Suppressor macrophage treated with lipopolysaccharide for 4 hours (primary cell): Measurements from ENCODE around the gene EDN2.

Experiments used
- DNase-seq: peaks from one replicate; pipeline ENCODE4 v3.0.0-alpha.2; 2020

EDN2 gene

DNA sequence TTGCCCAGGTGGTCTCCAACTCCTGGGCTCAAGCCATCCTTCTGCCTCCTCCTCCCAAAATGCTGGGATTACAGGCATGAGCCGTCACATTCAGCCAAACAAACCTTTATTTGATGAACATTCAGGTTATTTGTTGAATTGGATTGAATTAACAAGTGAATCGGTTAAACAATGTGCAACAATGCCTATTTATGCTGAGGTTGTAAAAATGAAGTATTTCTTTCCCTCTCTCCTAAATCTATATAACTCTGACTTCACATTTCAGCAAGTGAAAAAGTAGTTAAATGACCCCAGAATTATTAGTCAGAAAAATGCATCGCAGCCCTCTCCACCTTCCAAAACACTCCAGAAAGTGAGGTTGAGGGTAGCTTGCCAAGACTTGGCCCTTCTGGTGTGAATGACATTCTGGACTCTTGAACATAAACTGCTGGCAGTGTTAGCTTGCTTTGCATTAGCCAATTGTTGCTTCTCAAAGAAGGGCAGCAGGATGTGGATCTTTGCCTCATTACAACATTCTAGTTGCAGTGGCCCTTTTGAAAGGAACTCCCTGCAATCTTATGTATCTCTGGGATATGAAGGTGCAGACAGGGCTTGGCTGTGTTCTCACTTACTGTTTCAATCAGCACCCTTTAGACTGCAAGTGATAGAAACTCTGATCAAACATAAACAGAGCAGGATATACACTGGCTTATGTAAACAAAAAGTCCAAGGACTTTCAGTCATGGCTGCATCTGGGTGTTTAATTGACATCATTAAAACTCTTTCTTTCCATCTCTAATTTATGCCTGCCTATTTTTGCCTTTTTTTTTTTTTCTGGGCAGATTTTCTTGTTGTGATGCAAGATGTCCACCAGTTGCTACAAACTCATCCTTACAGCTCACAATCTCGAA, 22.4 kb downstream of the EDN2 start:
- no peak for DNase-seq

- no peak for DNase-seq
Observed at GRCh38 chr1:41456847-41457540, 27.5 kb downstream of the EDN2 start.

GRCh38 chr1:41455479-41456332, 28.8 kb downstream of the EDN2 start:
- DNase-seq = no peak

- DNase-seq = no peak
Observed at GRCh38 chr1:41454406-41454805, 30.1 kb downstream of the EDN2 start.

DNA sequence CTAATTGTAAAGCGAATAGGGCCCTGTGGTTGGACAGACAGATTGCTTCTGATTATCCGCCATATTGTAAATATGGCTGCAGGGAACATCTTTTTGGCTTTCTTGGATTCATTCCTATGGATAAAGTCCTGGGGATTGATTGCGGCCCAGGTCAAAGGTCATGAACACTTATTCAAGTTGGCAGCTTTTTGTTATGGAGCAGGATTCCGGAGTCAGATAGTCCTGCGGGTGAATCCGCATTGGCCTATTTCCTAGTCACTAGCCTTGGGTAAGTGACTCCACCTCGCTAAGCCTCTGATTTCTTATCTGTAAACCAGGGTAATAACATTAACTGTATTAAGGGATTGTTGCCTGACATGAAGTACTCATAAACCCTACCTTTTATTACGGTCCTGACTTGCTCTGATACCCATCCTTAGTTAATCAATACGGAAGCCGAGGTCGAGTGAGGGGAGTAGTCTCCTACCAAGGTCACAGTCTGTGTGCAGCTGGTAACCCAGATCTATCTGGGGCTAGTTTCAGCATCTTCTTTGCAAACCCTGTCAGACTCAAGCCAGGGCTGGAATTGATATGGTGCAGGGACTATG, 31.7 kb downstream of the EDN2 start:
- DNase-seq = no peak

DNA sequence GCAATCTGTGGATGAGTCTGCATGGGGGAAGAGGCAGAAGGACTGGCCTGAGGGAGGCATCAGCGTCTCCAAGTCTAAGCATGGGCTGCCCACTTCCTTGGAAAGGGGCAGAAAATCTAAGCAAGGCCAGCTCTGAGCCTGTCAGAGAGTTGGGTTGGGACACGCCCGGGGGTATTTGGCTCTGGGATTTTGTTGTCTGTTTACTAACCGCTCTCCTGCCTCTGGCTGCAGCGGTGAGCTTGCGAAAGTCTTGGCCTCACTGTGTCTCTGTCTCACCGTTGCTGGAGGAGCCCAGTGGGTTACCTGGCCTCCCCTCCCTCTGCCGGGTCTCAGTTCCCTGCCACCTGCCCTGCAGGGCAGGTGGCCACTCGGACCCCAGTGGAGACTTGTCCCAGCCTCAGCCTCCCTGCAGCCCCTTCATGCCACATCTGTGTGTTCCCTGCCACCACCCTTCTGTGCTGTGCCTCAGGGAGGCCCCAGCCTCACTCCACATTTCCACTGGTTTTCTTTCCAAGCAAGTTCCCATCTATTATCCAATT, 33.7 kb downstream of the EDN2 start:
- DNase-seq = no peak

DNA sequence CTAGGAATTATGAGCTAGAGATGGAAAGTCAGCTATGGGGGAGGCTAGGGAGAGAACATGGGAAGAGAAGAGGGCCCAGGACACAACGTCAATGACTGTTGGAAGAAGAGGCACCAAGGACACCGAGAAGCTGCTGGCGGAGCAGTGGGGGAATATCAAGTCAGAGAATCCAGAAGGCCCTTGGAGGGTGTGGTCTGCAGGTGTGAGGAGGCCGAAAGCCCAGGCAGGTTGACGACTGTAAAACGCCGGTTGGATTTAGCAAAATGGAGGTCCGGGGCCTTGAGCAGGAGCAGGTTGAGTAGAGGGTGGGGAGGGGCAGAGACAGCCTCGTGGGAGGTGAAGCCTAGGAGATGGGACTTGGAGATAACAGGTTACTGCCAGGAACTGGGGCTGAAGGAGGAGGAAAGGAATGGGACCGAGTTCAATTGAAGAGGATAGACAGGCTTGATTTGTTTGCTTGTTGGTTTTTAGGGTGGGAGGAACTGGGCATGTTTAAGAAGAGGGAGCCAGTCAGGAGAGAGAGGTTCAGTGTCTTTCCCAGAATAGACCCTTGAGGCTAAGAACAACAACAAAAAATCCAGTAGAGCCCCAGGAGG, 35.1 kb downstream of the EDN2 start:
- no peak for DNase-seq

- no peak for DNase-seq
Observed at GRCh38 chr1:41448821-41449220, 35.7 kb downstream of the EDN2 start.

- no peak for DNase-seq
Observed at GRCh38 chr1:41447995-41448770, 36.3 kb downstream of the EDN2 start.

DNA sequence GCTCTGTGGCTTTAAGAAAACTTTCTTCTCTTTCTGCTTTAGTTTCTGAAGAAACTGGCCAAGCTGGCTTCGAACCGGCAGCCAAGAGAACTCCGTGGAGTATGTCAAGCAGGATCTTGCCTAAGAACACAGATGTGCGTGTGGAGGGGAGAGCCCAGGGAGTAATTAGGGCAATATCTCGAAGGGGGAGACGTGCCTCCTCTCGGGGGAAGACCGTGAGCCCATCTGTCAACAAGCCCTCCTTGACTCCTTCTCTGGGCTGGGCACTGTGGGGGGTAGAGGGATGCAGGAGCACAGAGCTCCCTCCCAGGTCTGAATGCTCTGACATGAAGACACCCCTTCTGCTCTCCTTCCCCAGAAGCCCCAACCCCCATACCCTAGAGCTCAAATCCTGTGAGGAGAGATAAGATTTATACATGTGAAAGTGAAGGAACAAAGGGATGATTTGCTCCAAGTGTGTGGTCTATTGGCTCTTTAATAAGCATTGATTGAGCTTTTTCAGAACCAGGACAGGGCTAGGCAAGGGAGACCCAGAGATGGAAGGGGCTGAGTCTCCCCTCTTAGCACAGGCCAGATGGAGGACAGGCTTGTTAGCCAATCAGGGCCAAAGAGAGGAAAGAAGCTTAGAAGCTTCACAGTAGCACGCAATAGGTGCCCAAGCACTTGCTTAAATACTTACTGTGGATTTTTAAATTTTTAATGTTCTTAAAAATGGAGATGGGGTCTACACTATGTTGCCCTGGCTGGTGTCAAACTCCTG, 37.5 kb downstream of the EDN2 start:
- DNase-seq = no peak

DNA sequence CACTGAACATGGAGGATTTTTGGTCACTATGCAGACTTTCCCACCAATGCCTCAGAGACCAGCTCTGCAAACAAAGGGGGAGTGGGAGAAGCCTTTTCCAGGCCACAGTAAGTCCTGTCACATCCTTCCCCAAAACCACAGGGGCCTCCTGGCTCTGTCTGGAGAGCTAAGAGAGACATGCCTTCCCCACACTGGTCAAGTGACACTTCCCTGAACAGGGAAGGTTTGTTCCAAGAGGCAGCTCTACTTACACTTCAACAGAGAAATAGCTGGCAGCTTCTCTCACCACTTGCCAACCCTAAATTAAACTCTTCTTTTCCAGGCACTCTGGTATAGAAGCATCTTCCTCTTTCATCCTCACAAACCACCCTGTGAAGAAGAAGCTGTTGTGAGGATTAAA, 39.7 kb downstream of the EDN2 start:
- DNase-seq = no peak

GRCh38 chr1:41444246-41444645, 40.2 kb downstream of the EDN2 start:
- DNase-seq = no peak

GRCh38 chr1:41442697-41443251, 41.7 kb downstream of the EDN2 start:
- no peak for DNase-seq

GRCh38 chr1:41440321-41441085, 44.0 kb downstream of the EDN2 start:
- DNase-seq = no peak

DNA sequence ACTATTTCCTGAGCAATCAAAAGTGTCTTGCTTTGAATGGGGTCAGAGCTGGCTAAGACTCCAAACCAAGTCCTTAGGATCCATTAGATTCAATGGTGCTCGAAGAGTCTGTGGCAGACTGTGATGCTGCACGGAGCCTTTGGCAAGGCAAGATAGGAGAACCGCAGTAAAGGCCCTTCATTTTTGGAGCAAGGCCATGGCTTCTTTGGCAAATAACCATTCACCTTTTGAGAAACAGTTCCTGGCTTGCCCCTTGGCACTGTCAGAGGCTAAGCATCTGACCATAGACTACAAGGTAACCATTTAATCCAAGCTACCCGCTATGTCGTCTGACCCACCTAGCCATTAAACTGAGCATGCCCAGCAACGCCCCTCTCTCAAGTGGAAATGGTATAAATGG, 45.2 kb downstream of the EDN2 start:
- DNase-seq = no peak

GRCh38 chr1:41438711-41439110, 45.8 kb downstream of the EDN2 start:
- DNase-seq = no peak

DNA sequence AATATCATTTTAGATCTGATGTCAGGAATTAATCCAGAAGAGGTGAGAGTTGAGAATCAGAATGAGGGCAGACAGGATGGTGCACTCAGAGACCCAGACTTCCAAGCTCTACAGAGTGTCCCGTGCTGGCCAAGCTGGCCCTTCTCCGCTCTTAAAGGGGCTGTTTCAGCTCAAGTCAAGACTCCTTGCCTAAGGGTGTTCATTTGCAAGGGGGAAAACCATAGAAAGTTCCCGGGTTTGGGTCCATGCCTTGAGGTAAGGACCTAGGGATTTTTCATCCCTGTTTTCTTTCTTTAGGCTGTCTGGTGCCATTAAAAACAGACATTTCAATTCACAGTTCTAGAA, 47.5 kb downstream of the EDN2 start:
- no peak for DNase-seq

DNA sequence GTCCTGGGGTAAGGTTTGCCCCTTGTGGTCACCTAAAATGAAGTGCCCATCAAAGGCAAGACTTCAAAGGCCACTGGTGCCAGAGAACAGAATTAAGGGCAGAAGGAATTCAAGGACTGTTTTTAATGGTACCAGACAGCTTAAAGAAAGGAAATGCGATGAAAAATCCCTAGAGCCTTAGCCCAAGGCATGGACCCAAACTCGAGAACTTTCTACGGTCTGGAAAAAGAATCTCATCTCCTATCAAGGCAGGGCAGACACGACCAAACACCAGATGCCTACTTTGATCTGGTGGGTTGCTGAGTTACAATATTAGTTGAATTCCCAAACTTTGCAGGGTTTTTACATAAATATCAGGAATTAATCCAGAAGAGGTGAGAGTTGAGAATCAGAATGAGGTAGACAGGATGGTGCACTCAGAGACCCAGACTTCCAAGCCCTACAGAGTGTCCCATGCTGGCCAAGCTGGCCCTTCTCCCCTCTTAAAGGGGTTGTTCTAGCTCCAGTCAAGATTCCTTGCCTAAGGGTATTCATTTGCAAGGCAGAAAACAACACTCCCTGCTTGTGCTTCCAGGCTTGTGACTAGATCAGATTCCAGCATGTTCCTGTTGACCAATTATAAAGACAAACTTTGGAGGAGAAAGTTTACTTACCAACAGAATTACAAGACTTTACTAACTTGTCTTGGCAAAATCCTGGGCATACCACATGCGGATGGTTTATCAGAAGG, 48.0 kb downstream of the EDN2 start:
- no peak for DNase-seq
